ENCODE data around the gene MAP4. TPM values are rescaled to one million over a fixed set of nuclear protein-coding genes. Genes with fewer than 3 reads are reported as not detected.
A peak's percentile ranks its signal among the peaks of the same experiment; 100 is the strongest.

MAP4 gene
- total RNA-seq, 1 experiment from 2014 or later: 108 TPM

- CTCF ChIA-PET: no interaction called here
- H3K9me3 ChIP-seq (ENCODE audit: low read length): no peaks in the 10 kb centered on the region
- H3K4me1 ChIP-seq (ENCODE audit: insufficient read depth, low read length): no peaks in the 10 kb centered on the region
- H3K27ac ChIP-seq (ENCODE audit: low read length): no peak overlapping the region
- BruUV-seq (replicated peaks): no TSS peak
- ATAC-seq: no peak
- POLR2A ChIA-PET (ENCODE audit: unreplicated experiment): no interaction called here
- no peak for TF ChIP-seq CTCF (conservative IDR thresholded peaks at IDR 0.05; ENCODE audit: low read depth, low read length)
- TF ChIP-seq EZH2phosphoT487 (IDR thresholded peaks at IDR 0.05; ENCODE audit: borderline replicate concordance, low read length): no peak
- TF ChIP-seq EZH2 (IDR thresholded peaks at IDR 0.05; ENCODE audit: low read length, unreplicated experiment): no peak
- H3K4me2 ChIP-seq (ENCODE audit: low read length): no peak overlapping the region
- no peaks in the 10 kb centered on the region for H3K27me3 ChIP-seq (ENCODE audit: low read length)
- no peak overlapping the region for H2AFZ ChIP-seq (ENCODE audit: low read length)
- no peak overlapping the region for H3K9ac ChIP-seq (ENCODE audit: low read length)
- no peaks in the 10 kb centered on the region for H3F3A ChIP-seq (ENCODE audit: low read length, unreplicated experiment)
- H3K36me3 ChIP-seq (ENCODE audit: low read depth, low read length): peaks cover 57% of the 10 kb centered on the region
- no peaks in the 10 kb centered on the region for H3K9me2 ChIP-seq (replicated peaks; ENCODE audit: low read length)
- no peaks in the 10 kb centered on the region for H3K79me2 ChIP-seq (ENCODE audit: low read length)
- H3K4me3 ChIP-seq (ENCODE audit: low read length): no peak overlapping the region
- intact Hi-C loops (cut with micrococcal nuclease): loop anchor here (5.0 kb wide), 1 partner anchor 284 kb away; no protein-coding TSS in a partner anchor
- no peaks in the 10 kb centered on the region for H4K20me1 ChIP-seq (ENCODE audit: low read length)
- no peak for DNase-seq
Observed at GRCh38 chr3:47868306-47868705, 147.9 kb downstream of the MAP4 start.

GRCh38 chr3:47867451-47868044 is 148.7 kb downstream of the MAP4 start:
- TF ChIP-seq CTCF (conservative IDR thresholded peaks at IDR 0.05; ENCODE audit: low read depth, low read length) (no peak), EZH2phosphoT487 (IDR thresholded peaks at IDR 0.05; ENCODE audit: borderline replicate concordance, low read length) (no peak), EZH2 (IDR thresholded peaks at IDR 0.05; ENCODE audit: low read length, unreplicated experiment) (no peak)
- no peaks in the 10 kb centered on the region for H3K79me2 ChIP-seq (ENCODE audit: low read length)
- H3K4me2 ChIP-seq (ENCODE audit: low read length): no peak overlapping the region
- DNase-seq (no peak), ATAC-seq (no peak)
- no peak overlapping the region for H2AFZ ChIP-seq (ENCODE audit: low read length)
- no peak overlapping the region for H3K27ac ChIP-seq (ENCODE audit: low read length)
- no peaks in the 10 kb centered on the region for H3K9me3 ChIP-seq (ENCODE audit: low read length)
- H3K36me3 ChIP-seq (ENCODE audit: low read depth, low read length): peaks cover 56% of the 10 kb centered on the region
- H3K9ac ChIP-seq (ENCODE audit: low read length): no peak overlapping the region
- H4K20me1 ChIP-seq (ENCODE audit: low read length): no peaks in the 10 kb centered on the region
- ChIA-PET CTCF (no interaction called here), POLR2A (ENCODE audit: unreplicated experiment) (no interaction called here)
- no peaks in the 10 kb centered on the region for H3K4me1 ChIP-seq (ENCODE audit: insufficient read depth, low read length)
- no peaks in the 10 kb centered on the region for H3F3A ChIP-seq (ENCODE audit: low read length, unreplicated experiment)
- intact Hi-C loops (cut with micrococcal nuclease): loop anchor here (5.0 kb wide), 1 partner anchor 285 kb away; no protein-coding TSS in a partner anchor
- no peak overlapping the region for H3K4me3 ChIP-seq (ENCODE audit: low read length)
- BruUV-seq (replicated peaks): no TSS peak
- no peaks in the 10 kb centered on the region for H3K9me2 ChIP-seq (replicated peaks; ENCODE audit: low read length)
- no peaks in the 10 kb centered on the region for H3K27me3 ChIP-seq (ENCODE audit: low read length)

GRCh38 chr3:47865192-47865591 is 151.0 kb downstream of the MAP4 start:
- BruUV-seq (replicated peaks): no TSS peak
- Histone ChIP-seq H3K9ac (ENCODE audit: low read length) (no peak overlapping the region), H3K27ac (ENCODE audit: low read length) (no peak overlapping the region), H4K20me1 (ENCODE audit: low read length) (no peaks in the 10 kb centered on the region), H3K36me3 (ENCODE audit: low read depth, low read length) (peaks cover 38% of the 10 kb centered on the region), H3K79me2 (ENCODE audit: low read length) (no peaks in the 10 kb centered on the region), H3K9me3 (ENCODE audit: low read length) (no peaks in the 10 kb centered on the region), H3F3A (ENCODE audit: low read length, unreplicated experiment) (no peaks in the 10 kb centered on the region), H3K4me2 (ENCODE audit: low read length) (no peak overlapping the region), H3K4me1 (ENCODE audit: insufficient read depth, low read length) (no peaks in the 10 kb centered on the region), H2AFZ (ENCODE audit: low read length) (no peak overlapping the region), H3K27me3 (ENCODE audit: low read length) (no peaks in the 10 kb centered on the region), H3K4me3 (ENCODE audit: low read length) (no peak overlapping the region), H3K9me2 (replicated peaks; ENCODE audit: low read length) (no peaks in the 10 kb centered on the region)
- DNase-seq: no peak
- CTCF ChIA-PET: interaction anchor here (0.8 kb wide), 1 partner anchor 287 kb away, joined by 3 read pairs; no protein-coding TSS in a partner anchor
- ATAC-seq: peak; percentile 56
- TF ChIP-seq CTCF (conservative IDR thresholded peaks at IDR 0.05; ENCODE audit: low read depth, low read length) (no peak), EZH2phosphoT487 (IDR thresholded peaks at IDR 0.05; ENCODE audit: borderline replicate concordance, low read length) (no peak), EZH2 (IDR thresholded peaks at IDR 0.05; ENCODE audit: low read length, unreplicated experiment) (no peak)
- POLR2A ChIA-PET (ENCODE audit: unreplicated experiment): no interaction called here
- intact Hi-C loops (cut with micrococcal nuclease): loop anchor here (5.0 kb wide), 1 partner anchor 287 kb away; no protein-coding TSS in a partner anchor

All from PC-3 (cell line).